HG02885 (cell line): ENCODE results near the gene S100G.

ENCODE experiments used
- ATAC-seq: cut with Tn5 transposase; IDR thresholded peaks from one replicate; pipeline ENCODE4 v1.9.1; 2021; ENCODE audit warnings: mild to moderate bottlenecking; ENCODE audit not compliant: unreplicated experiment, poor library complexity

The S100G gene

DNA sequence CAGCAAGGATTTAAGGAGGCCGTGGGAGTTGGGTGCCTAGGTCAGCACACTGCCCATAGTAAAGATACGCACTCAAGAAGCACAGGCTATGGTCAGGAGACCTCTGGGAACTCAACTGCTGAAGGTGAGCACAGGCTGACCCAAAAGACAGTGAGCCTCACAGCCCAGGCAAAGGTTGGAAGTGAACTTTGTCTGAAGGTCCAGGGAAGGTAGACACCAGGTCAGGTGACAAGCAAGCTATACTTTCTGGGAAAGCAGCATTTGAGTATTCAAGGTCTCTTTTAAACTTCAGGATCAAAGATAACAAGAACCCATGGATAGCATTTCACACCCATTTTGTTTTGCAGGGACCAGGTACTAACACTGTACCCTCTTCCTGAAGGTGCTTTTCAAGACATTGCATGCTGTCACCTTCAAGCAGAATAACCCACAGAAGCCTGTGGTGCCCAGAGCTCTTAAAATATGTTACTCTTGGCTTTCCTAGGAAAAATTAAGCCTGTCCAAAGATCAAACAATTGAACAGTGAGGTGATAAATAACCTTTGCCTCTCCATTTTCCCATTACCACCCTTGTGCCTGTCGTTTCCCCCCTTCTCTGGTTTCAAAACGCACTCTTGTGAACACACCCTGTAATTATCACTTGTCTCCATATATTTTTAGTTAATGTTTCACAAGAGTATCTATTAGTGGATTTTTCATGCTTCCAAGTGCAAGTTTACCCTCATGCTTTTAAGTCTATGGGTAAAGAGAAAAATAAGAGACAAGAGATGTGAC lies 3.4 kb upstream of the S100G start:
- ATAC-seq, result no peak

DNA sequence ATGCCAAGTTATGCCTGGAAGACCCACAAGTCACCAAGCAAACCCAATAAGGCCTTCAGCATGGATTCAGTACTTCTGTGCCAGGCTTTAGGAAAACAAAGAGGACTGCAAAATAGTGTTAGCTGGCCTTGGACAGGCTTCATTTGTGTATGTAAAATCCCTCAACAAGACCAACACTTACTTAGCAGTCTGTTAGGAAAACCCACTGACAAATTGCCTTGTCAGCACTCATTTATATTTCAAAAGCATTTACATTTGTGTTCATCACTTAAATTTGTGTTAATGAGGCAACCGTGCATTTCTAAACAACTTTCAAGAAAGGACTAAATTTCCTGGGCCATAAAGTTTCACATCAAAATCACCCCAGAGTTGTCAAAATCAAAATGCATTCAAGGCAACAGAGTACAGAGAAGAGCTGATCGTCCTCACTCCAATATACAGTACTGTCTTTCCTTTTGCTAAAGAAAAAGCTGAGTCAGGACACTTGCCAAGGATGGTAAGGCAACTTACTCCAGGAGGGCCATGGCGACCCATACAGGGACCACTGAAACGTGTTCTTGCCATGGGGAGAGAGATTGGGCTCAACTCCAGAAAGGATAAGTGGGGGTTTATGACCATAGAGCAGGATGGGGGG lies 1.6 kb downstream of the S100G start:
- ATAC-seq, result no peak

GRCh38 chrX:16653424-16653823 lies 3.5 kb downstream of the S100G start:
- ATAC-seq, result no peak

DNA sequence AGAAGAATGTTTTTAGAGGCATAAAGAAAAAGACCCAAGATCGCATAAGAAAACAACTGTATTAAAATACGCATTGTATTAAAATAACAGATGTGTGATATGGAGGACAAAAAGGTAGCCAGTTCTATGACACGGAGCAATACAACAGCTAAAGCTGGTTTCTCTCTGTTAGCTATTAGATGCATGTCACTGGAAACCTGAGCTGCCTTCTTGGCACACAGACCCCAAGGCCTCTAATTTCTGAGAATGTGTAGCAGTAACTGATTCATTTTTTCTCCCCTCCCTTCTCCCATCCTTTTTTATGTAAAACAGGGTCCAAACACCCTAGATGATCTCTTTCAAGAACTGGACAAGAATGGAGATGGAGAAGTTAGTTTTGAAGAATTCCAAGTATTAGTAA lies 4.1 kb downstream of the S100G start:
- no peak for ATAC-seq

DNA sequence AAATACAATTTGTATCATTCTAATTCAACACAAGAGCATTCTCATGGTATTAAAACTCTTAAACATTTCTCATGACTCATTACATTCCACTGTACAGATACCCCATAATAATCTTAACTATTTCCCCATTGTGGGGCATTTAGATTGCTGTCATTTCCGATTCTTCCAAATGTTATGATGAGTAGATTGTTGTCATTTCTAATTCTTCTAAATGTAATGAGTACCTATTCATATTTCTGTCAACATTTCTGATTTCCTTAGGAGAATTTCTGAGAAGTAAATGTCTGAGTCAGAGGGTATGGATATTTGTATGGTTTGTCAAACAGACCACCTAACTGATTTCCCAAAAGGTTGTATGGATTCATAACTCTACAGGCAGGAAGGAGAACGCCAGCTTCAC lies 8.3 kb downstream of the S100G start:
- ATAC-seq, result no peak

GRCh38 chrX:16659321-16659720 lies 9.4 kb downstream of the S100G start:
- ATAC-seq, result no peak

- no peak for ATAC-seq
Observed at GRCh38 chrX:16661495-16661894, 11.5 kb downstream of the S100G start.

- no peak for ATAC-seq
Observed at GRCh38 chrX:16662402-16662801, 12.4 kb downstream of the S100G start.

GRCh38 chrX:16664074-16664473 lies 14.1 kb downstream of the S100G start:
- ATAC-seq, result no peak

DNA sequence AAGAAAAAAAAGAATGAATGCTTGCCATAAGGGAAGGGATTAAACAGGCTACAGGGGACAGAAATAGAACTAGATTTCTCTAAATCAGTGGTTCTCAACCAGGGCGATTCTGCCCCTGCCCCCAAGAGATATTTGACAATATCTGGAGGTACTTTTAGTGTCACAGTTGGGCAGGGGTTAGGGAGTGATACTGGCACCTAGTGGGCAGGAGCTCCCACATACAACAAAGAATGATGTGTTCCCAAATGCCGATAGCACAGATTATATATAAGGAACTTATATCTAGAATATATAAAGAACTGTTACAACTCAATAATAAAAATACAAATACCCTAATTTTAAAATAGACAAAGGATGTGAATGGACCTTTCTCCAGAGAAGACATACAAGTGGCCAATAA lies 14.7 kb downstream of the S100G start:
- ATAC-seq, result no peak

DNA sequence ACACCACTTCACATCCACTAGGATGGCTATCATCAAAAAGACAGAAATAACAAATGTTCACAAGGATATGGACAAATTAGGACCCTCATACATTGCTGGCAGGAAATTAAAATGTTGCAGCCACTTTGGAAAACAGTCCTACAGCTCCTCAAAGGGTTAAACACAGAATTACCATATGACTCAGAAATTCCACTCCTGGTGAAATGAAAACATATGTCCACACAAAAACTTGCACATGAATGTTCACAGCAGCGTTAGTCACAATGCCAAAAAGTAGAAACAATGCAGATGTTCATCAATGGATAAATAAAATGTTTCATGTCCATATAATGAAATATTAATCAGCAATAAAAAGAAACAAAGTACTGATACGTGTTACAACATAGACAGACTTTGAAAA lies 15.1 kb downstream of the S100G start:
- ATAC-seq, result no peak

DNA sequence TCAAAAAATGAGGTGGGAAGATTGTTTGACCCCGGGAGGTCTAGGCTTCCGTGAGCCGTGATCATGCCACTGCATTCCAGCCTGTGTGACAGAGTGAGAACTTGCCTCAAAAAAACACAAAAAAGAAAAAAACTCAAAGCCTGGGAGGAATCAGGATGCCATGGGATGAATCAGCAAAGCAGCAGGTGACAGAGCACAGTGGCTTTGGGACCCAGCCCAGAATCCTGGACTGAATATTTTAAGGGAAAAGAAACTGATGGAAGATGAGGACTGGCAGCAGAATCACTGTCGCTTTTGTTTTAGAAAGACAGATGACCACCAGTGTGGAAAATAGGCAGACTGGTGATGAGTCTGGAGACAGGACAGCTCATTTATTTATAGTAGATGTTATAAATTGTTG lies 16.6 kb downstream of the S100G start:
- ATAC-seq, result no peak

GRCh38 chrX:16671005-16671404 lies 21.0 kb downstream of the S100G start:
- no peak for ATAC-seq

GRCh38 chrX:16678689-16679088 lies 28.7 kb downstream of the S100G start:
- no peak for ATAC-seq

- ATAC-seq, result no peak
Observed at GRCh38 chrX:16683007-16683664, 33.2 kb downstream of the S100G start.

GRCh38 chrX:16687514-16687913 lies 37.6 kb downstream of the S100G start:
- ATAC-seq, result no peak

DNA sequence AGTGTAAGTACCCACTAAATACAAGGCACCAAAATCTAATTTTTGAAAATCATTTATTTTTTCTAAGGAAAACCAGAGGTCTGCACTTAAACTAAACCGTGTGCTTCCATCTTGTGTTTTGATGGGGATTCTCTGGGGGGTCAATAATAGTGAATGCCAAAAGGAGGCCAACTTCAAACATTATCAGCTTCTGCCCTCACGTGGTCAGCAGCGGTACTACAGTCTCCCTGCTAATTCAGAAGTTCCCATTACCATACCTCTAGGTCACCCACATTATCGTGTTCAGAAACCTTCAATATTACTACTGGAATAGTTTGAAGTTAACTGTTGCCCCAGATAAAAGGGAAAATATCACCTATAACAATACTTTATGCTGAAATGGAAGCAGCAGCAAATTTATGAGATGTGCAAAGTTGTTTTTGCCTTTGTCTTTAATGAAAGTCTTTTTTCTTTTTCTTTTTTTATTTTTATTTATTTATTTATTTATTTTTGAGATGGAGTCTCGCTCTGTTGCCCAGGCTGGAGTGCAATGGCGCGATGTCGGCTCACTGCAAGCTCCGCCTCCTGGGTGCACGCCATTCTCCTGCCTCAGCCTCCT lies 45.2 kb downstream of the S100G start:
- ATAC-seq, result peak; percentile 68

DNA sequence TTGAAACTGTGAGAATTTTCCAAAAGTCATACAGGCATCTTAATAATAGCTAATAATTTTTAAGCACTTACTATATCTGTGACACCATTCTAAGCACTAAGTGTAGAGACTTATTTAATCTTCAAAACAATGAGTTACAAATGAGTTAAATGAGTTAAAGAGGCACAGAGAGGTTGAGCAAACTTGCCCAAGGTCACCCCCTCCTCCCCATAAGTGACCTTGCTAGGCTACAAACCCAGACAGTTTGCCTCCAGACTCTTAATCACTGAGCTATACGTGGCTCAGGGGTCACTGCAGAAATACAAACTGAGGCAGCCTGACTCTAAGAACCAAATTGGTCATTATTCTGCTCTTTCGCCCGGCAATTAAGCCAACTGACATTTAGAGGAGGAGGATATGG lies 47.0 kb downstream of the S100G start:
- ATAC-seq, result no peak

GRCh38 chrX:16699389-16699788 lies 49.4 kb downstream of the S100G start:
- no peak for ATAC-seq

DNA sequence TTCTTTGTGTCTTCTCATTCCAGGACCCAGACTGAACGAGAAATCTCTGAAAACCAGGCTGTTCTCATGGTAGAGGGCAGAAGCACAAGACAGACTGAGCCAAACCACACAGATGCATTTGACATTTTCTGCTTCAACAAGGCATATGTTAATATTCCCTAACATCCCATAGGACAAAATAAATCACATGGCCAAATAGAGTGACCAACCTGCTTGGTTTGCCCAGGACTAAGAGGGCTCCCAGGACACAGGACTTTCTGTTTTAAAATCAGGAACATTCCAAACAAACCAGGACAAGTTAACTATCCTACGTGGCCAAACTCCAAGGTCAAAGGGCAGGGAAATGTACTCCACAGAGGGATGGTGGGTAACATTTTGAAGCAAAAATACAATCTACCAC lies 50.8 kb downstream of the S100G start:
- no peak for ATAC-seq
